ENCODE data around the gene ANKRD42. TPM values are rescaled to one million over a fixed set of nuclear protein-coding genes. Genes with fewer than 3 reads are reported as not detected.

ANKRD42 gene
- total and polyA plus RNA-seq, 9 of the 15 experiments (the other 6 are each of a cell fraction or from before 2014, with no cell fraction given) = 2.8 to 9.1 (median 6.1) TPM

DNA sequence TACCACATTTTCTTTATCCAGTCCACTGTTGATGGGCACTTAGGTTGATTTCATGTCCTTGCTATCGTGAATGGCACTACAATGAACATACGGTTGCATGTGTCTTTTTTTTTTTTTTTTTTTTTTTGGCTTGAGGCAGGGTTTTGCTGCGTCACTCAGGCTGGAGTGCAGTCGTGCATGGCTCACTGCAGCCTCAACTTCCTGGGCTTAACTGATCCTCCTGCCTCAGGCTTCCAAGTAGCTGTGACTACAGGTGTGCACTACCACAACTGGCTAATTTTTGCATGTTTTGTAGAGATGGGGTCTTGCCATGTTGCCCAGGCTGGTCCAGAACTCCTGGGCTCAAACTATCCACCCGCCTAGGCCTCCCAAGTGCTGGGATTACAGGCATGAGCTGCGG, 94.1 kb downstream of the ANKRD42 start (continued):
- TF ChIP-seq TCFL5 (CRISPR knock-in tag; conservative IDR thresholded peaks at IDR 0.05) = no peak
- TF ChIP-seq C11orf30 (IDR thresholded peaks at IDR 0.05; ENCODE audit: low read depth) = peak; percentile 87
- TF ChIP-seq, protein P1, sequence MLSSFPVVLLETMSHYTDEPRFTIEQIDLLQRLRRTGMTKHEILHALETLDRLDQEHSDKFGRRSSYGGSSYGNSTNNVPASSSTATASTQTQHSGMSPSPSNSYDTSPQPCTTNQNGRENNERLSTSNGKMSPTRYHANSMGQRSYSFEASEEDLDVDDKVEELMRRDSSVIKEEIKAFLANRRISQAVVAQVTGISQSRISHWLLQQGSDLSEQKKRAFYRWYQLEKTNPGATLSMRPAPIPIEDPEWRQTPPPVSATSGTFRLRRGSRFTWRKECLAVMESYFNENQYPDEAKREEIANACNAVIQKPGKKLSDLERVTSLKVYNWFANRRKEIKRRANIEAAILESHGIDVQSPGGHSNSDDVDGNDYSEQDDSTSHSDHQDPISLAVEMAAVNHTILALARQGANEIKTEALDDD (IDR thresholded peaks at IDR 0.05) = no peak
- TF ChIP-seq MAFF (IDR thresholded peaks at IDR 0.05; ENCODE audit: low read length) = peak; percentile 79
- TF ChIP-seq HNRNPLL (IDR thresholded peaks at IDR 0.05; ENCODE audit: low read depth, low read length, poor library complexity, severe bottlenecking) = no peak
- TF ChIP-seq, protein P2, sequence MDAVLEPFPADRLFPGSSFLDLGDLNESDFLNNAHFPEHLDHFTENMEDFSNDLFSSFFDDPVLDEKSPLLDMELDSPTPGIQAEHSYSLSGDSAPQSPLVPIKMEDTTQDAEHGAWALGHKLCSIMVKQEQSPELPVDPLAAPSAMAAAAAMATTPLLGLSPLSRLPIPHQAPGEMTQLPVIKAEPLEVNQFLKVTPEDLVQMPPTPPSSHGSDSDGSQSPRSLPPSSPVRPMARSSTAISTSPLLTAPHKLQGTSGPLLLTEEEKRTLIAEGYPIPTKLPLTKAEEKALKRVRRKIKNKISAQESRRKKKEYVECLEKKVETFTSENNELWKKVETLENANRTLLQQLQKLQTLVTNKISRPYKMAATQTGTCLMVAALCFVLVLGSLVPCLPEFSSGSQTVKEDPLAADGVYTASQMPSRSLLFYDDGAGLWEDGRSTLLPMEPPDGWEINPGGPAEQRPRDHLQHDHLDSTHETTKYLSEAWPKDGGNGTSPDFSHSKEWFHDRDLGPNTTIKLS (IDR thresholded peaks at IDR 0.05; ENCODE audit: borderline replicate concordance, low read depth) = no peak
- no peak for TF ChIP-seq ZSCAN32 (CRISPR knock-in tag; IDR thresholded peaks at IDR 0.05)
- peak; percentile 96 for TF ChIP-seq ZNF384 (IDR thresholded peaks at IDR 0.05; ENCODE audit: low read depth, low read length)
- TF ChIP-seq ILK (tag; IDR thresholded peaks at IDR 0.05; ENCODE audit: borderline replicate concordance, low read depth) = no peak
- TF ChIP-seq SIN3B (IDR thresholded peaks at IDR 0.05; ENCODE audit: low read depth) = no peak
- TF ChIP-seq SP2 (IDR thresholded peaks at IDR 0.05; ENCODE audit: extremely low read depth, low read depth, low read length, poor library complexity, severe bottlenecking) = no peak
- TF ChIP-seq NFE2L1 (tag; IDR thresholded peaks at IDR 0.05; ENCODE audit: borderline replicate concordance, low read depth) = peak; percentile 35; the same call in 1 of the 2 replicates
- no peak for TF ChIP-seq ZC3H11A (IDR thresholded peaks at IDR 0.05; ENCODE audit: low read depth, low read length)
- TF ChIP-seq MAFK (IDR thresholded peaks at IDR 0.05; ENCODE audit: low read length) = peak; percentile 64; the same call in 1 of the 2 replicates
- TF ChIP-seq, protein P3, sequence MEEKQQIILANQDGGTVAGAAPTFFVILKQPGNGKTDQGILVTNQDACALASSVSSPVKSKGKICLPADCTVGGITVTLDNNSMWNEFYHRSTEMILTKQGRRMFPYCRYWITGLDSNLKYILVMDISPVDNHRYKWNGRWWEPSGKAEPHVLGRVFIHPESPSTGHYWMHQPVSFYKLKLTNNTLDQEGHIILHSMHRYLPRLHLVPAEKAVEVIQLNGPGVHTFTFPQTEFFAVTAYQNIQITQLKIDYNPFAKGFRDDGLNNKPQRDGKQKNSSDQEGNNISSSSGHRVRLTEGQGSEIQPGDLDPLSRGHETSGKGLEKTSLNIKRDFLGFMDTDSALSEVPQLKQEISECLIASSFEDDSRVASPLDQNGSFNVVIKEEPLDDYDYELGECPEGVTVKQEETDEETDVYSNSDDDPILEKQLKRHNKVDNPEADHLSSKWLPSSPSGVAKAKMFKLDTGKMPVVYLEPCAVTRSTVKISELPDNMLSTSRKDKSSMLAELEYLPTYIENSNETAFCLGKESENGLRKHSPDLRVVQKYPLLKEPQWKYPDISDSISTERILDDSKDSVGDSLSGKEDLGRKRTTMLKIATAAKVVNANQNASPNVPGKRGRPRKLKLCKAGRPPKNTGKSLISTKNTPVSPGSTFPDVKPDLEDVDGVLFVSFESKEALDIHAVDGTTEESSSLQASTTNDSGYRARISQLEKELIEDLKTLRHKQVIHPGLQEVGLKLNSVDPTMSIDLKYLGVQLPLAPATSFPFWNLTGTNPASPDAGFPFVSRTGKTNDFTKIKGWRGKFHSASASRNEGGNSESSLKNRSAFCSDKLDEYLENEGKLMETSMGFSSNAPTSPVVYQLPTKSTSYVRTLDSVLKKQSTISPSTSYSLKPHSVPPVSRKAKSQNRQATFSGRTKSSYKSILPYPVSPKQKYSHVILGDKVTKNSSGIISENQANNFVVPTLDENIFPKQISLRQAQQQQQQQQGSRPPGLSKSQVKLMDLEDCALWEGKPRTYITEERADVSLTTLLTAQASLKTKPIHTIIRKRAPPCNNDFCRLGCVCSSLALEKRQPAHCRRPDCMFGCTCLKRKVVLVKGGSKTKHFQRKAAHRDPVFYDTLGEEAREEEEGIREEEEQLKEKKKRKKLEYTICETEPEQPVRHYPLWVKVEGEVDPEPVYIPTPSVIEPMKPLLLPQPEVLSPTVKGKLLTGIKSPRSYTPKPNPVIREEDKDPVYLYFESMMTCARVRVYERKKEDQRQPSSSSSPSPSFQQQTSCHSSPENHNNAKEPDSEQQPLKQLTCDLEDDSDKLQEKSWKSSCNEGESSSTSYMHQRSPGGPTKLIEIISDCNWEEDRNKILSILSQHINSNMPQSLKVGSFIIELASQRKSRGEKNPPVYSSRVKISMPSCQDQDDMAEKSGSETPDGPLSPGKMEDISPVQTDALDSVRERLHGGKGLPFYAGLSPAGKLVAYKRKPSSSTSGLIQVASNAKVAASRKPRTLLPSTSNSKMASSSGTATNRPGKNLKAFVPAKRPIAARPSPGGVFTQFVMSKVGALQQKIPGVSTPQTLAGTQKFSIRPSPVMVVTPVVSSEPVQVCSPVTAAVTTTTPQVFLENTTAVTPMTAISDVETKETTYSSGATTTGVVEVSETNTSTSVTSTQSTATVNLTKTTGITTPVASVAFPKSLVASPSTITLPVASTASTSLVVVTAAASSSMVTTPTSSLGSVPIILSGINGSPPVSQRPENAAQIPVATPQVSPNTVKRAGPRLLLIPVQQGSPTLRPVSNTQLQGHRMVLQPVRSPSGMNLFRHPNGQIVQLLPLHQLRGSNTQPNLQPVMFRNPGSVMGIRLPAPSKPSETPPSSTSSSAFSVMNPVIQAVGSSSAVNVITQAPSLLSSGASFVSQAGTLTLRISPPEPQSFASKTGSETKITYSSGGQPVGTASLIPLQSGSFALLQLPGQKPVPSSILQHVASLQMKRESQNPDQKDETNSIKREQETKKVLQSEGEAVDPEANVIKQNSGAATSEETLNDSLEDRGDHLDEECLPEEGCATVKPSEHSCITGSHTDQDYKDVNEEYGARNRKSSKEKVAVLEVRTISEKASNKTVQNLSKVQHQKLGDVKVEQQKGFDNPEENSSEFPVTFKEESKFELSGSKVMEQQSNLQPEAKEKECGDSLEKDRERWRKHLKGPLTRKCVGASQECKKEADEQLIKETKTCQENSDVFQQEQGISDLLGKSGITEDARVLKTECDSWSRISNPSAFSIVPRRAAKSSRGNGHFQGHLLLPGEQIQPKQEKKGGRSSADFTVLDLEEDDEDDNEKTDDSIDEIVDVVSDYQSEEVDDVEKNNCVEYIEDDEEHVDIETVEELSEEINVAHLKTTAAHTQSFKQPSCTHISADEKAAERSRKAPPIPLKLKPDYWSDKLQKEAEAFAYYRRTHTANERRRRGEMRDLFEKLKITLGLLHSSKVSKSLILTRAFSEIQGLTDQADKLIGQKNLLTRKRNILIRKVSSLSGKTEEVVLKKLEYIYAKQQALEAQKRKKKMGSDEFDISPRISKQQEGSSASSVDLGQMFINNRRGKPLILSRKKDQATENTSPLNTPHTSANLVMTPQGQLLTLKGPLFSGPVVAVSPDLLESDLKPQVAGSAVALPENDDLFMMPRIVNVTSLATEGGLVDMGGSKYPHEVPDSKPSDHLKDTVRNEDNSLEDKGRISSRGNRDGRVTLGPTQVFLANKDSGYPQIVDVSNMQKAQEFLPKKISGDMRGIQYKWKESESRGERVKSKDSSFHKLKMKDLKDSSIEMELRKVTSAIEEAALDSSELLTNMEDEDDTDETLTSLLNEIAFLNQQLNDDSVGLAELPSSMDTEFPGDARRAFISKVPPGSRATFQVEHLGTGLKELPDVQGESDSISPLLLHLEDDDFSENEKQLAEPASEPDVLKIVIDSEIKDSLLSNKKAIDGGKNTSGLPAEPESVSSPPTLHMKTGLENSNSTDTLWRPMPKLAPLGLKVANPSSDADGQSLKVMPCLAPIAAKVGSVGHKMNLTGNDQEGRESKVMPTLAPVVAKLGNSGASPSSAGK (IDR thresholded peaks at IDR 0.05) = 0 out of 2 replicates have a peak, but pooled peaks have one; percentile 25
